Skeletal muscle tissue (tissue), 4 donors: ENCODE measurements around the gene WNT5B. TPM values are rescaled to one million over a fixed set of nuclear protein-coding genes. Genes with fewer than 3 reads are reported as not detected.

ENCODE experiments used
- H3K27ac ChIP-seq: one replicate; pipeline ENCODE4 v1.7.0; 2013; ENCODE audit warnings: mild to moderate bottlenecking, low read depth, low read length, inconsistent platforms
- H3K27me3 ChIP-seq, 3 donors: one replicate each; pipeline ENCODE4 v1.7.0; 2013; ENCODE audit warnings: low read length in 3 of 3; ENCODE audit not compliant: control insufficient read depth in 3 of 3, insufficient read depth in 3 of 3
- H3K36me3 ChIP-seq, 3 donors: one replicate each; pipeline ENCODE4 v1.7.0; 2013; ENCODE audit warnings: low read length in 3 of 3; ENCODE audit not compliant: control insufficient read depth in 3 of 3, insufficient read depth in 3 of 3
- H3K4me1 ChIP-seq, 3 donors: one replicate each; pipeline ENCODE4 v1.7.0; 2013; ENCODE audit warnings: low read length in 3 of 3, mild to moderate bottlenecking in 3 of 3; ENCODE audit not compliant: control insufficient read depth in 3 of 3, insufficient read depth in 3 of 3
- H3K4me3 ChIP-seq, 3 donors: one replicate each; pipeline ENCODE4 v1.7.0; 2013; ENCODE audit warnings: low read length in 3 of 3
- H3K9ac ChIP-seq, 3 donors: one replicate each; pipeline ENCODE4 v1.7.0; 2013; ENCODE audit warnings: low read length in 3 of 3, mild to moderate bottlenecking in 3 of 3, moderate library complexity in 2 of 3, low read depth in 1 of 3
- H3K9me3 ChIP-seq, 3 donors: one replicate each; pipeline ENCODE4 v1.7.0; 2013; ENCODE audit warnings: low read length in 3 of 3; ENCODE audit not compliant: control insufficient read depth in 3 of 3
- total RNA-seq: library from RNA; depleted of rRNA; stranded (reverse); fragments of >200 nt; gene quantifications from one replicate; pipeline ENCODE4 v1.2.3, GENCODE V29; 2014
- donor health status: Osteomylitis.

WNT5B gene
- total RNA-seq, 1 donor from 2014 or later = 30.3 TPM

DNA sequence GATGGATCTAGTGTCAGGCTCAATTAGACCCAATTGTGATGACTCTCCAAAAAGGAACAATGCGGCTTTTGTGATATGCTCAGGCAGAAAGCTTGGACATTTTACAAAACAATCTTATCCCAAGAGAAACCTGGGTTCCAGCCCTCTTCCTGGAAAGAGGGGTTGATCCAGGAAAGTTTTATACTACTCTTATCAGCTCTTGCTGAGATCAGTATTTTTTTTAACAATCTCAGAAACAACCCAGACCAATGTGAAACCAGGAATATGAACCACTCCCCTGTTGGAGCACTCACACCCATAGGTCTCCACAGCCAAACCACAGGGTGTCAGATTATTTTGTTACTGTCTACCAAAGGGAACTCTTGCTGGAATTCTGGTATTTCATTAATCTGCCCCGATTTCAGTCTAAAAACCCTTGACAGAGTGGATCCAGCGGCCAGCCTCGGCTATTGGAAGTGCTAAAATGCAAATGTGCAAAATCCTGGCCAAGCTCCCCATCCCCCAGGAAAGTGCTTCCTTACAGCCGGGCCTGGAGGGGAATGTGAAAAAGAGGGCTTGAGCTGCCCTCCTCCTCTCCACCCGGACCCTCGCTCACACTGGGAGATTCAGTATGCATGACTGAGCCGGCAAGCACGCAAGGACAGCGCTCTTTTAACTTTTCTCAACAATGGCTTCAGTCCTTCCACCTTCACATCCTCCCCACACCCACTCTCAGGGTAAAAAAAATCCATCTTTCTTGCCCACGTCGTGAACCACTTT, 38.6 kb upstream of the WNT5B start:
- peaks cover 34 to 37% (median 36%) of the 10 kb centered on the region in 3 donors for H3K4me1 ChIP-seq
- H3K27me3 ChIP-seq = no peaks in the 10 kb centered on the region
- no peaks in the 10 kb centered on the region for H3K9me3 ChIP-seq
- H3K36me3 ChIP-seq = no peaks in the 10 kb centered on the region
- H3K27ac ChIP-seq = peak overlapping the region; percentile 11
- peak overlapping the region; percentile 11 to 45 (median 38) for H3K4me3 ChIP-seq
- peak overlapping the region; percentile 12 to 55 (median 40) for H3K9ac ChIP-seq

DNA sequence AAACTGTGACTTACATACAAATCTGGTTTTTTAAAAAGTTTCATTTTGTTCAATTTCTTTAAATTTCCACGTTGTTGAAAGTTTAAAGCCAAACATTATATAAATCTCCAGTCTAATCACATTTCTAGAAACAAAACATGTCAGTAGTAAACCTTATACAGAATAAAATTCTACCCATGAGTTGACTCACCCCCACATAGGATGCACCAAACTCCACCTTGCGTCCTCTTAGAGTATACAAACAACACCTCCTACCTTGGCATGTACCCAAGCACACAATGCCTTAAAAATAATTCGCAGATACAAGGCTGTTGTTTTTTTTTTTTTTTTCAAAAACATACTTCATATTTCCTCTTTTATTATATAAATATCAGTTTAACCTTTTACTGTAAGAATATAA, 38.0 kb upstream of the WNT5B start:
- peak overlapping the region in 2 of 3 donors; percentile 40 to 55 for H3K9ac ChIP-seq
- H3K4me3 ChIP-seq = peak overlapping the region in 2 of 3 donors; percentile 28 to 38
- H3K27me3 ChIP-seq = no peaks in the 10 kb centered on the region
- H3K27ac ChIP-seq = peak overlapping the region; percentile 11
- peaks cover 35 to 41% (median 37%) of the 10 kb centered on the region in 3 donors for H3K4me1 ChIP-seq
- H3K36me3 ChIP-seq = no peaks in the 10 kb centered on the region
- no peaks in the 10 kb centered on the region for H3K9me3 ChIP-seq

DNA sequence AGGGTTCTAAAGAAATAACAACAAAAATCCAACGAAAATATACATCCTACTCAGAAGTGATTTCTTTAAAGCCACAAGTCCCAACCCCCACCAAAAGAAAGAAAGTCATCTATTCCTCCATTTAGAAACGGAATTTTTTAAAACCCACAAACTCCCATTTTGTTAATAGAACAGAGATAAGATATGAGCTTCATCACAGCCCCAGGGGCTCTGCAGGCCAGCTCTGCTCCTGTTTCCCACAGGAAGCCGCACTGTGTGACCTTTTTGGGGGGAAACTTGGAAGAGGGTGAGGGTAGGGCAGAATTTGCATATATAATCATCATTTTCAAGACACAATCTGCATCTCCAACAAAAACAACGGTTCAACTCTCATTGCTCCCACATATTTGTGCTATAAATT, 37.5 kb upstream of the WNT5B start:
- Histone ChIP-seq H3K4me1 (peaks cover 35 to 41% (median 37%) of the 10 kb centered on the region in 3 donors), H3K9me3 (no peaks in the 10 kb centered on the region), H3K9ac (peak overlapping the region in 2 of 3 donors; percentile 19 to 43), H3K27me3 (no peaks in the 10 kb centered on the region), H3K4me3 (peak overlapping the region; percentile 8 to 28 (median 18)), H3K36me3 (no peaks in the 10 kb centered on the region), H3K27ac (no peak overlapping the region)

DNA sequence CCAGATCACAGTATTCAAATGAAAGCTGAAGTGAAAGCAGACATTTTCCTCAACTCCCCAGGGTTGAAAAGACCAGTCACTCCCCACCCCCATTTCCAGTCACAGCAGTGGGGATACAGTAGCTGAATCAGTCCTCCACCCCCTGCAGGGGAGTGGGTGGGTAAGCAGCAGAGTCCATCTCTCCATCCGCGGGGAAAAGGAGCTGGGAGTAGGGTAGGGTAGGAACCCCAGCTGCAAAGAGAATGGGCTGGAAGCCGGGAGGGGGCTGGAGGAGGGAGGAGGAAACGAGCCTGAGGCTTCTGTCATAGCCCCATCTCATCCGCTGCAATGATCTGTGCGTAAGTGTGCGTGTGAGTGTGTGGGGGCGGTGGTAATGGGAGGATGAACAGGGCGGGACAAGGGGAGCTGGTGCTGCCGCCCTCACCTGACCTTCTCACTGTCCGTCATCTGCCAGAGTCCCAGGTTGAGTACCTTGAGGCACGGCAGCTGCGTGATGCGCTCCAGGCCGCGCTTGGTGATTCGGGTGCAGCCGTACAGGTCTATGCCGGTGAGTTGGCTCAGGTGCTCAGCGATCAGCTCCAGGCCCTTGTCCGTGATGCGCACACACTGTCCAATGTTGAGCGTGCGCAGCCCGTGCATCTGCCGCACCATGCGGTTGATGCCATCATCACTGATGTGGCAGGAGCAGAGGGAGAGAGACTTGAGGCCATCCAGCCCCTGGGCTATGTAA, 36.4 kb upstream of the WNT5B start:
- Histone ChIP-seq H3K4me3 (peak overlapping the region; percentile 87 to 94 (median 88)), H3K27ac (no peak overlapping the region)

DNA sequence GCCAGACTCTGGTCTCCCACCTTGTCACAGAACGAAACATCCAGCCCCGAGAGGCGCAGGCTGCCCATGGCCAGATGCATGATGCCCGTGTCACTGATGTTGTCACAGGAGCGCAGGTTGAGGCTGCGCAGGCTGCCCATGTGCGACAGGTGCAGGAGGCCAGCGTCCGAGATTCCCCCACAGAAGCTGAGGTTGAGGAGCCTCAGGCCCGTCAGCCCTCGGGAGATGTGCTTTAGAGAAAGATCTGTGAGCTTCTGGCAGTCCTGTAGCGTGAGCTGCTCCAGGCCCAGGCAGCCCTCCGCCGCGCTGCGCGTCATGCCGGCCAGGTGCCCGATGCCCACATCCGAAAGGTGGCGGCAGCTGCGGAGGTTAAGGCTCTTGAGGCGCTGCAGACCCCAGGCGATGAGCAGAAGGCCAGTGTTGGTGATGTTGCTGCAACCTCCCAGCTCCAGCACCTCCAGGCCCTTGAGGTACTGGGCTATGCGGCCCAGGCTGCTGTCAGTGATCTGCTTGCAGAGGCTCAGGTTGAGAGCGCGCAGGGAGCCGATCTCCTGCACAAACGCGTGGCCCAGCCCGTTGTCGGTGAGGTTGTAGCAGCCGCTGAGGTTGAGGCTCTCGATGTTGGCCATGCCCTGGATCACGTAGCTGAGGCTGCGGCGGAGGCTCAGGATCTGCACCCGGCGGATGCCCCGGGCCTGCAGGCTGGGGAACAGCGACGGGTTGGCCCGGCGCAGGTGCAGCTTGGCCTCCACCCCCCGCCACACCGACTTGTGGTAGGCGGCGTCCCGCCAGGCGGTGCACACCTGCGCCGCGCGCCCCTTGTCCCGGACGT, 35.6 kb upstream of the WNT5B start:
- peak overlapping the region; percentile 67 to 87 (median 74) for H3K9ac ChIP-seq

More for the DNA sequence above, 36.4 kb upstream of the WNT5B start:
- H3K27me3 ChIP-seq = no peaks in the 10 kb centered on the region
- H3K36me3 ChIP-seq = no peaks in the 10 kb centered on the region
- no peaks in the 10 kb centered on the region for H3K9me3 ChIP-seq
- H3K4me1 ChIP-seq = peaks cover 35 to 41% (median 37%) of the 10 kb centered on the region in 3 donors
- peak overlapping the region; percentile 67 to 87 (median 74) for H3K9ac ChIP-seq

DNA sequence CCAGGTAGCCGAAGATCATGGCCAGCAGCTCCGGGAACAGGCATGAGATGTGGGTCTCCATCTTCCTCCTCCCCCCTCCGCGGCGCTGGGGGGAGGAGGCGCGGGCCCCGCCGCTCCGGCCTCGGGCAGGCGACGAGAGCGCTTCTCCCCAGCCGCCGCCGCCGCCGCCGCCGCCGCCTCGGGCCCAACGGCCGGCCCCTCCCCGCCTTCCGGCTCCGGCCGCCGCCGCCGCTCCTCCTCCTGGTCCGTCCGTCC, 35.1 kb upstream of the WNT5B start:
- H3K27ac ChIP-seq = peak overlapping the region; percentile 62
- H3K9me3 ChIP-seq = no peaks in the 10 kb centered on the region
- no peaks in the 10 kb centered on the region for H3K36me3 ChIP-seq
- H3K9ac ChIP-seq = peak overlapping the region; percentile 67 to 87 (median 74)
- no peaks in the 10 kb centered on the region for H3K27me3 ChIP-seq
- peaks cover 35 to 39% (median 37%) of the 10 kb centered on the region in 3 donors for H3K4me1 ChIP-seq
- H3K4me3 ChIP-seq = peak overlapping the region; percentile 87 to 94 (median 88)

More for the DNA sequence above, 35.6 kb upstream of the WNT5B start:
- Histone ChIP-seq H3K4me1 (peaks cover 35 to 39% (median 37%) of the 10 kb centered on the region in 3 donors), H3K9me3 (no peaks in the 10 kb centered on the region), H3K27me3 (no peaks in the 10 kb centered on the region), H3K4me3 (peak overlapping the region; percentile 87 to 94 (median 88)), H3K27ac (peak overlapping the region; percentile 62), H3K36me3 (no peaks in the 10 kb centered on the region)

DNA sequence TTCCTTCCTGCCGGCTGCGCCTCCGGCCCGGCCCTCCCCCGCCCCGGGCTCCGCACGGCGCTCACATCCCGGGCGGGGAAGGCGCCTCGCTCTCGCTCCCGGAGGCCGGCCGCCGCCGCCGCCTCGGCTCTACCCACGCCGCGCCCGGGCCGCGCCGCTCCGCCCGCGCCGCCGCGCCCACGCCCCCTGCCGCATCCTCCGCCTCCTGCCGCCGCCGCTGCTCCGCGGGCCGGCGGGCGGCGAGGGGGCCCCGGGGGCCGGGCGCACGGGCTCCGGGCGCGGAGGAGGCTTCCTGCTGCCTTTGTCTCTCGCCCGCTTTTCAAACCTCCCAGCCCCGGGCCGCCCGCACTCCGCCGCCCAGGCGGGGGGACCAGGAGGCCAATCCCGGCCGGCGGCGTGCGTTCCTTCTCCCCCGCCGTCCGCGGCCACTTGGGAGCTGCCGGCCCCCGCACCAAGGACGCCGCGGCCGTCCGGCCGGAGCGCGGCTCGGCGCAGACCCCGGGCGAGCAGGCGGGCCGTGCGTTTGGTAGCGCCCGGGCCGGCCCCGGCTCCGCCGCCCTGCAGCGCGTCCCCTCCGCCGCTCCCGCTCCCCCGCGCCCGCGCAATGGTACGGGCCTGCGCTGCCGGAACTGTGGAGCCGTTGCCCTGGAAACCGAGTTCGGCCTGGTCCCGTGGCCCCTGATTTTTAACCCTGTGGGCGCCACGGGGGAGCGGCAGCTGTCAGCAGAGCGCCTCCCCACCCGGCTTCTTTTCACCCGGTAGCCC, 34.6 kb upstream of the WNT5B start, which contains the start of gene FBXL14:
TSS of gene FBXL14 (minus strand) at position 321 of the 765 bp plus-strand sequence. CDS start 515 bp downstream, outside the sequence.
- Histone ChIP-seq H3K4me3 (peak within 1 kb of the TSS; percentile 87 to 94 (median 88)), H3K9ac (peak within 1 kb of the TSS; percentile 81 to 87 (median 83)), H3K36me3 (no peaks in the 10 kb centered on the region), H3K27ac (peak within 1 kb of the TSS; percentile 84), H3K4me1 (peaks cover 35 to 39% (median 37%) of the 10 kb centered on the region in 3 donors), H3K9me3 (no peaks in the 10 kb centered on the region), H3K27me3 (no peaks in the 10 kb centered on the region)

DNA sequence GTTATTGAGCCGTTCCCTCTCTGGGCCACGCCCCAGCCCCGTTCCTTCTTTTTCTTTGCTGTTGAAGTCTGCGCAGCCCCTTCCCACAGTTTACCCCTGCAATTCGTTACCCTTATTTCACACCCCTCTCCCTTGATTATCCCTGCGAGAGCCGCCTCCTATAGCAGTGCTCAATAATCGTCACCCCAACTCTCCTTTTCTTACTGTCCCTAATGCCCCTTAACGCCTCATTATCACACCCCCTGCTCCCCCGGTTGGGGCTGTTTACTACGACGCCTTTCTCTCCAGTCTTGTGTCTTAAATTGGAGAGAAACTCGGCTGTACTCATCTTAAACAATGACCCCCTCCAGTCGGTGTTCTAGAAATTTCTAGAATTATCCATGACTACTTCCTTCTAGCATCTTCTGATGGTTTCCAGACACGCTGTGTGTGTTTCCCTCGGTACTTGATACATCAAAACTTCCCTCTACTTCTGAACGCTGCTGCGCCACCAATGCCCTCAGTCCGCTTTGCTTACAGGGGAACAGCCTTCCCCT, 33.9 kb upstream of the WNT5B start:
- Histone ChIP-seq H3K36me3 (no peaks in the 10 kb centered on the region), H3K27ac (peak overlapping the region; percentile 84), H3K4me1 (peaks cover 35 to 39% (median 37%) of the 10 kb centered on the region in 3 donors), H3K9me3 (no peaks in the 10 kb centered on the region), H3K9ac (peak overlapping the region; percentile 81 to 86 (median 83)), H3K4me3 (peak overlapping the region; percentile 78 to 83 (median 82)), H3K27me3 (no peaks in the 10 kb centered on the region)
